Neuronal stem cell (in vitro differentiated cells): ENCODE results near the gene DOK1.

Experiments used
- DNase-seq: peaks from one replicate; pipeline ENCODE4 v3.0.0-alpha.2; 2013; ENCODE audit warnings: low spot score
- H2AFZ ChIP-seq: one replicate; pipeline ENCODE4 v1.6.1; 2013; ENCODE audit warnings: mild to moderate bottlenecking, low read length, inconsistent platforms
- H2AK5ac ChIP-seq: 2 replicates; pipeline ENCODE4 v1.6.1; 2013; ENCODE audit warnings: low read depth, mild to moderate bottlenecking, inconsistent platforms, low read length, moderate library complexity, mixed read lengths
- H2BK120ac ChIP-seq: 2 replicates; pipeline ENCODE4 v1.6.1; 2013; ENCODE audit warnings: low read depth, mild to moderate bottlenecking, inconsistent platforms, low read length, moderate library complexity, mixed read lengths
- H2BK12ac ChIP-seq: one replicate; pipeline ENCODE4 v1.6.1; 2013; ENCODE audit warnings: low read length, inconsistent platforms
- H2BK15ac ChIP-seq: 2 replicates; pipeline ENCODE4 v1.6.1; 2013; ENCODE audit warnings: mild to moderate bottlenecking, low read length, inconsistent platforms, mixed read lengths
- H2BK5ac ChIP-seq: one replicate; pipeline ENCODE4 v1.6.1; 2013; ENCODE audit warnings: inconsistent platforms, mild to moderate bottlenecking, low read length, moderate library complexity
- H3K14ac ChIP-seq: one replicate; pipeline ENCODE4 v1.6.1; 2013; ENCODE audit warnings: low read length, inconsistent platforms
- H3K18ac ChIP-seq: 2 replicates; pipeline ENCODE4 v1.6.1; 2013; ENCODE audit warnings: low read length, inconsistent platforms
- H3K23ac ChIP-seq: 2 replicates; pipeline ENCODE4 v1.6.1; 2013; ENCODE audit warnings: low read depth, mild to moderate bottlenecking, mixed read lengths, low read length, inconsistent platforms; ENCODE audit not compliant: poor library complexity
- H3K27ac ChIP-seq: replicated peaks from 3 replicates; pipeline ENCODE4 v1.5.1; 2013; ENCODE audit warnings: low read length, inconsistent platforms
- H3K27me3 ChIP-seq, 3 experiments: 2 replicates each; pipeline ENCODE4 v1.6.1; 2013; ENCODE audit warnings: low read length in 3 of 3, mild to moderate bottlenecking in 2 of 3, inconsistent platforms in 1 of 3, low read depth in 1 of 3, mixed read lengths in 1 of 3, moderate library complexity in 1 of 3; ENCODE audit not compliant: control insufficient read depth in 3 of 3, insufficient read depth in 3 of 3
- H3K36me3 ChIP-seq, 2 donors: replicated peaks in 1 of 2; 2 replicates each; pipeline ENCODE4 v1.6.1; 2013; ENCODE audit warnings: low read length in 2 of 2; ENCODE audit not compliant: control insufficient read depth in 2 of 2, insufficient read depth in 2 of 2
- H3K4ac ChIP-seq: 2 replicates; pipeline ENCODE4 v1.6.1; 2013; ENCODE audit warnings: inconsistent platforms, mild to moderate bottlenecking, low read length, moderate library complexity
- H3K4me1 ChIP-seq, 2 donors: 1 replicate in 1 of 2; 2 replicates in 1 of 2; pipeline ENCODE4 v1.6.1; 2013; ENCODE audit warnings: low read length in 2 of 2, low read depth in 1 of 2; ENCODE audit not compliant: control insufficient read depth in 2 of 2, insufficient read depth in 1 of 2
- H3K4me2 ChIP-seq: one replicate; pipeline ENCODE4 v1.6.1; 2013; ENCODE audit warnings: mild to moderate bottlenecking, low read length, inconsistent platforms; ENCODE audit not compliant: insufficient read depth, poor library complexity, severe bottlenecking
- H3K4me3 ChIP-seq, 2 donors: 2 replicates each; pipeline ENCODE4 v1.5.1; 2013; ENCODE audit warnings: low read length in 2 of 2, mild to moderate bottlenecking in 2 of 2, inconsistent platforms in 1 of 2, moderate library complexity in 1 of 2
- H3K79me1 ChIP-seq: one replicate; pipeline ENCODE4 v1.6.1; 2013; ENCODE audit warnings: low read depth, mild to moderate bottlenecking, inconsistent platforms, low read length, moderate library complexity
- H3K9ac ChIP-seq: one replicate; pipeline ENCODE4 v1.6.1; 2013; ENCODE audit warnings: mild to moderate bottlenecking, low read depth, low read length, inconsistent platforms; ENCODE audit not compliant: poor library complexity
- H3K9me3 ChIP-seq, 2 donors: replicated peaks in 1 of 2; 2 replicates each; pipeline versions ENCODE3 to v1.6.1; 2013; ENCODE audit warnings: low read length in 2 of 2, mild to moderate bottlenecking in 2 of 2, inconsistent platforms in 1 of 2, low read depth in 1 of 2, mixed read lengths in 1 of 2, moderate library complexity in 1 of 2; ENCODE audit not compliant: control insufficient read depth in 2 of 2, insufficient read depth in 1 of 2
- H4K8ac ChIP-seq: one replicate; pipeline ENCODE4 v1.6.1; 2013; ENCODE audit warnings: low read depth, mild to moderate bottlenecking, inconsistent platforms, low read length, moderate library complexity
- H4K91ac ChIP-seq: one replicate; pipeline ENCODE4 v1.6.1; 2013; ENCODE audit warnings: low read length, low read depth, mild to moderate bottlenecking, inconsistent platforms; ENCODE audit not compliant: poor library complexity
- WGBS, 2 donors: extraction: QIAGEN DNeasy Blood & Tissue Kit; methylation state at CpG; one replicate each; pipeline ENCODE4 v1.1.7; 2013; ENCODE audit warnings: missing lambda C conversion rate in 2 of 2, mixed read lengths in 1 of 2; ENCODE audit not compliant: insufficient read length in 2 of 2, insufficient replicate concordance in 1 of 2; ENCODE audit errors: extremely low coverage in 2 of 2; 5-methylcytosine and 5-hydroxymethylcytosine counted together

DOK1 gene

GRCh38 chr2:74578408-74578807, 23.9 kb downstream of the DOK1 start:
- H3K27me3 ChIP-seq, result peaks cover 0 to 45% (median 0%) of the 10 kb centered on the region in 3 experiments
- no peak overlapping the region for H3K4me2 ChIP-seq
- peaks cover 0 to 3% of the 10 kb centered on the region in 2 donors for H3K4me1 ChIP-seq
- no peak overlapping the region for H2BK12ac ChIP-seq
- H3K79me1 ChIP-seq, result no peaks in the 10 kb centered on the region
- no peak overlapping the region for H2AK5ac ChIP-seq
- H3K14ac ChIP-seq, result no peak overlapping the region
- no peak overlapping the region for H2BK15ac ChIP-seq
- no peak overlapping the region for H3K4ac ChIP-seq
- no peak overlapping the region for H2BK5ac ChIP-seq
- H3K9me3 ChIP-seq, result no peaks in the 10 kb centered on the region
- no peak overlapping the region for H3K4me3 ChIP-seq
- H3K27ac ChIP-seq, result no peak overlapping the region
- no peak overlapping the region for H3K9ac ChIP-seq
- no peak overlapping the region for H4K8ac ChIP-seq
- H2AFZ ChIP-seq, result no peak overlapping the region
- H4K91ac ChIP-seq, result no peak overlapping the region
- no peaks in the 10 kb centered on the region for H3K36me3 ChIP-seq
- no peak for DNase-seq
- H3K23ac ChIP-seq, result no peak overlapping the region
- no CpG with 5 or more reads among the region's 3 CpGs for WGBS, 2 donors
- H3K18ac ChIP-seq, result no peak overlapping the region
- no peak overlapping the region for H2BK120ac ChIP-seq

- H2BK12ac ChIP-seq, result no peak overlapping the region
- no peak overlapping the region for H3K27ac ChIP-seq
- H3K79me1 ChIP-seq, result no peaks in the 10 kb centered on the region
- no peak overlapping the region for H3K9ac ChIP-seq
- no peaks in the 10 kb centered on the region for H3K36me3 ChIP-seq
- no peak overlapping the region for H4K8ac ChIP-seq
- H3K18ac ChIP-seq, result no peak overlapping the region
- H3K4ac ChIP-seq, result no peak overlapping the region
- no peaks in the 10 kb centered on the region for H3K9me3 ChIP-seq
- H3K4me2 ChIP-seq, result no peak overlapping the region
- H3K4me1 ChIP-seq, result peaks cover 3 to 4% of the 10 kb centered on the region in 2 donors
- H2BK5ac ChIP-seq, result no peak overlapping the region
- no peak for DNase-seq
- no peak overlapping the region for H3K4me3 ChIP-seq
- no peak overlapping the region for H2AFZ ChIP-seq
- no peak overlapping the region for H3K23ac ChIP-seq
- no peak overlapping the region for H4K91ac ChIP-seq
- no CpG with 5 or more reads among the region's 3 CpGs for WGBS, 2 donors
- peaks cover 0 to 33% (median 0%) of the 10 kb centered on the region in 3 experiments for H3K27me3 ChIP-seq
- no peak overlapping the region for H2BK15ac ChIP-seq
- no peak overlapping the region for H2AK5ac ChIP-seq
- no peak overlapping the region for H2BK120ac ChIP-seq
- no peak overlapping the region for H3K14ac ChIP-seq
Observed at GRCh38 chr2:74581463-74581862, 26.9 kb downstream of the DOK1 start.

GRCh38 chr2:74582184-74582583, 27.7 kb downstream of the DOK1 start:
- no peaks in the 10 kb centered on the region for H3K79me1 ChIP-seq
- no peak overlapping the region for H3K14ac ChIP-seq
- H4K91ac ChIP-seq, result no peak overlapping the region
- peaks cover 3 to 4% of the 10 kb centered on the region in 2 donors for H3K4me1 ChIP-seq
- no peak overlapping the region for H3K4ac ChIP-seq
- H4K8ac ChIP-seq, result no peak overlapping the region
- H2AK5ac ChIP-seq, result no peak overlapping the region
- no peak overlapping the region for H3K18ac ChIP-seq
- H2BK120ac ChIP-seq, result no peak overlapping the region
- H3K27ac ChIP-seq, result no peak overlapping the region
- peaks cover 0 to 28% (median 0%) of the 10 kb centered on the region in 3 experiments for H3K27me3 ChIP-seq
- H3K9me3 ChIP-seq, result no peaks in the 10 kb centered on the region
- no peak for DNase-seq
- H3K9ac ChIP-seq, result no peak overlapping the region
- WGBS, 2 donors, result no CpG with 5 or more reads among the region's 2 CpGs
- no peak overlapping the region for H2BK5ac ChIP-seq
- H3K36me3 ChIP-seq, result no peaks in the 10 kb centered on the region
- H3K23ac ChIP-seq, result no peak overlapping the region
- no peak overlapping the region for H2AFZ ChIP-seq
- no peak overlapping the region for H2BK15ac ChIP-seq
- no peak overlapping the region for H2BK12ac ChIP-seq
- H3K4me3 ChIP-seq, result no peak overlapping the region
- H3K4me2 ChIP-seq, result no peak overlapping the region

GRCh38 chr2:74583504-74583903, 29.0 kb downstream of the DOK1 start:
- Histone ChIP-seq H3K4me2 (no peak overlapping the region), H3K9me3 (no peaks in the 10 kb centered on the region), H3K4me3 (no peak overlapping the region), H3K14ac (no peak overlapping the region), H3K4ac (no peak overlapping the region), H2BK15ac (no peak overlapping the region), H2AFZ (peak overlapping the region; percentile 52), H3K36me3 (no peaks in the 10 kb centered on the region), H3K23ac (no peak overlapping the region), H3K79me1 (no peaks in the 10 kb centered on the region), H2BK120ac (no peak overlapping the region), H2BK12ac (no peak overlapping the region), H2BK5ac (no peak overlapping the region), H4K91ac (no peak overlapping the region), H3K18ac (no peak overlapping the region), H3K27me3 (peaks cover 0 to 26% (median 0%) of the 10 kb centered on the region in 3 experiments), H3K9ac (no peak overlapping the region), H2AK5ac (no peak overlapping the region), H3K27ac (peak overlapping the region; percentile 63), H4K8ac (no peak overlapping the region), H3K4me1 (peaks cover 3 to 6% of the 10 kb centered on the region in 2 donors)
- DNase-seq, result peak; percentile 27
